C4-2B (cell line): Measurements from ENCODE around the gene ACOXL.

Source experiments
- CTCF ChIP-seq: fragments of 450-650 bp; conservative IDR thresholded peaks from 2 replicates; pipeline ENCODE4 v1.5.1; 2017; ENCODE audit warnings: mild to moderate bottlenecking
- ZFX ChIP-seq: fragments of 450-650 bp; IDR thresholded peaks from 2 replicates; pipeline ENCODE4 v1.6.1; 2017

GRCh38 chr2:110819711-110820110, 87.3 kb downstream of the ACOXL start:
- TF ChIP-seq CTCF (no peak), ZFX (no peak)
